Keratinocyte (primary cell): ENCODE results near the gene HIVEP2. TPM values are rescaled to one million over a fixed set of nuclear protein-coding genes. Genes with fewer than 3 reads are reported as not detected.

Experiments
- DNase-seq: peaks from one replicate; pipeline ENCODE4 v3.0.0-alpha.2; 2011; ENCODE audit warnings: low read depth, missing footprints, low spot score
- FAIRE-seq: peaks from 2 replicates; lab custom pipeline; 2011; peaks lifted over from hg19 to GRCh38; lab: Jason Lieb, UNC
- H2AFZ ChIP-seq: 2 replicates; pipeline ENCODE4 v1.6.0; 2012; ENCODE audit warnings: low read length, control low read depth, inconsistent platforms; ENCODE audit not compliant: control insufficient read depth
- H3K27ac ChIP-seq: 2 replicates; pipeline ENCODE4 v1.5.1; 2011; ENCODE audit warnings: low read length; ENCODE audit not compliant: control insufficient read depth, insufficient read depth
- H3K27me3 ChIP-seq: 3 replicates; pipeline ENCODE4 v1.6.0; 2011; ENCODE audit warnings: low read length; ENCODE audit not compliant: control insufficient read depth, insufficient read depth; ENCODE audit errors: extremely low read depth
- H3K36me3 ChIP-seq, 2 experiments: 2 replicates in 1 of 2; 3 replicates in 1 of 2; pipeline ENCODE4 v1.5.1; 2011; ENCODE audit warnings: low read length in 2 of 2, mild to moderate bottlenecking in 1 of 2; ENCODE audit not compliant: control insufficient read depth in 2 of 2, insufficient read depth in 2 of 2; ENCODE audit errors: extremely low read depth in 1 of 2
- H3K4me1 ChIP-seq: 3 replicates; pipeline ENCODE4 v1.5.1; 2011; ENCODE audit warnings: low read length; ENCODE audit not compliant: control insufficient read depth, insufficient read depth; ENCODE audit errors: extremely low read depth
- H3K4me2 ChIP-seq: 3 replicates; pipeline ENCODE4 v1.6.0; 2011; ENCODE audit warnings: low read depth, low read length; ENCODE audit not compliant: control insufficient read depth, insufficient read depth; ENCODE audit errors: extremely low read depth
- H3K4me3 ChIP-seq, 3 experiments: fragments of 200-600 bp in 1 of 3; sonication (generic) in 1 of 3; 2 replicates in 2 of 3; 3 replicates in 1 of 3; pipeline ENCODE4 v1.5.1; 2011 to 2016; ENCODE audit warnings: low read length in 3 of 3, mild to moderate bottlenecking in 3 of 3, control low read depth in 2 of 3, inconsistent platforms in 1 of 3, low read depth in 1 of 3, mixed read lengths in 1 of 3, mixed run types in 1 of 3, moderate library complexity in 1 of 3; ENCODE audit not compliant: control insufficient read depth in 2 of 3, insufficient read depth in 2 of 3; ENCODE audit errors: extremely low read depth in 1 of 3
- H3K79me2 ChIP-seq: 2 replicates; pipeline ENCODE4 v1.6.0; 2012; ENCODE audit warnings: low read length; ENCODE audit not compliant: control insufficient read depth, insufficient read depth
- H3K9ac ChIP-seq: 3 replicates; pipeline ENCODE4 v1.6.0; 2011; ENCODE audit warnings: low read length; ENCODE audit not compliant: control insufficient read depth, insufficient read depth; ENCODE audit errors: extremely low read depth
- H3K9me1 ChIP-seq: 3 replicates; pipeline ENCODE4 v1.6.0; 2011; ENCODE audit warnings: low read length; ENCODE audit not compliant: control insufficient read depth, insufficient read depth; ENCODE audit errors: extremely low read depth
- H3K9me3 ChIP-seq: 2 replicates; pipeline ENCODE4 v1.5.1; 2012; ENCODE audit warnings: low read depth, low read length; ENCODE audit not compliant: control insufficient read depth
- H4K20me1 ChIP-seq: 3 replicates; pipeline ENCODE4 v1.6.0; 2011; ENCODE audit warnings: low read length; ENCODE audit not compliant: control insufficient read depth, insufficient read depth; ENCODE audit errors: extremely low read depth
- EZH2 ChIP-seq: IDR thresholded peaks from one replicate; pipeline ENCODE4 v1.6.1; 2012; ENCODE audit warnings: inconsistent platforms, mild to moderate bottlenecking, low read length, moderate library complexity
- dilution Hi-C: fragments of 300-500 bp; cut with MboI; formaldehyde crosslinking; loops from one replicate; pipeline ENCODE4 v1.7.0; 2020; ENCODE audit warnings: low sequenced_read_pairs; ENCODE audit not compliant: extremely low pct_ligation_motif_present
- polyA plus RNA-seq, 5 experiments: library from polyadenylated mRNA; depleted of rRNA in 3 of 5; stranded (reverse) in 3 of 5; stranded (forward) in 1 of 5; unstranded in 1 of 5; fragments of >200 nt; gene quantifications; 1 replicate in 1 of 5; 2 replicates in 3 of 5; 3 replicates in 1 of 5; pipeline versions ENCODE4 v1.2.1 to v1.2.3, GENCODE V29; 2011 to 2012; ENCODE audit warnings: missing spikeins in 2 of 5, low read depth in 1 of 5, low replicate concordance in 1 of 5
- TF ChIP-seq, protein P1 (sequence below), 3 experiments: IDR thresholded peaks in 1 of 3; conservative IDR thresholded peaks in 1 of 3; optimal IDR thresholded peaks in 1 of 3; 2 replicates in 2 of 3; 3 replicates in 1 of 3; pipeline versions ENCODE3 to v1.5.1; 2011; ENCODE audit warnings: low read length in 3 of 3, mild to moderate bottlenecking in 3 of 3, moderate library complexity in 2 of 3, control low read depth in 1 of 3, inconsistent platforms in 1 of 3; ENCODE audit not compliant: insufficient read depth in 2 of 3; ENCODE audit errors: extremely low read depth in 1 of 3

The HIVEP2 gene
- polyA plus RNA-seq, 1 donor (not counting 4 experiments of a cell fraction or from before 2014, with no cell fraction given): 8.9 TPM

DNA sequence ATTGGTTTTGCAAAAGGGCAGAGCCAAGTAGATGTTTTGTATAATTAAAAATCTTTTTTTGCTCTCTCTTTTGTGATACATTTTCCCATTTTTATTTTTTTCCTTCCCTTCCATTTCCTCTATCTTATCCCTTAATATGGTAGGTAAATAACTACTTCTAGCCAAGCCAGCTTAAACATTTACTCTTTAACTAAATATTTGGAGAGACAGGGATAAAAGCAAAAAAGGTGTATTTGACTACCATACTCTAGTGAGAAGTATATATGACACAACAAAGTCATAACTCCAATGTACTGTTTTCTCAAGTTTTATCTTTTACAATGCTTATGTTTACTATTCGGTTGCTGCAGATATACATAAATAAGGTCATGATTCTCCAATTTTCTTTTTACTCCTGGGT lies 154.7 kb downstream of the HIVEP2 start:
- Histone ChIP-seq H3K36me3 (peaks cover 0 to 3% of the 10 kb centered on the region in 2 experiments), H3K79me2 (no peaks in the 10 kb centered on the region), H3K27me3 (no peaks in the 10 kb centered on the region), H3K27ac (no peak overlapping the region), H3K4me2 (no peak overlapping the region), H3K9me1 (no peaks in the 10 kb centered on the region), H3K9me3 (no peaks in the 10 kb centered on the region), H2AFZ (no peak overlapping the region), H3K4me1 (no peaks in the 10 kb centered on the region), H3K9ac (no peak overlapping the region), H4K20me1 (no peaks in the 10 kb centered on the region), H3K4me3 (no peak overlapping the region)
- dilution Hi-C loops: no loop called here
- TF ChIP-seq, protein P1, sequence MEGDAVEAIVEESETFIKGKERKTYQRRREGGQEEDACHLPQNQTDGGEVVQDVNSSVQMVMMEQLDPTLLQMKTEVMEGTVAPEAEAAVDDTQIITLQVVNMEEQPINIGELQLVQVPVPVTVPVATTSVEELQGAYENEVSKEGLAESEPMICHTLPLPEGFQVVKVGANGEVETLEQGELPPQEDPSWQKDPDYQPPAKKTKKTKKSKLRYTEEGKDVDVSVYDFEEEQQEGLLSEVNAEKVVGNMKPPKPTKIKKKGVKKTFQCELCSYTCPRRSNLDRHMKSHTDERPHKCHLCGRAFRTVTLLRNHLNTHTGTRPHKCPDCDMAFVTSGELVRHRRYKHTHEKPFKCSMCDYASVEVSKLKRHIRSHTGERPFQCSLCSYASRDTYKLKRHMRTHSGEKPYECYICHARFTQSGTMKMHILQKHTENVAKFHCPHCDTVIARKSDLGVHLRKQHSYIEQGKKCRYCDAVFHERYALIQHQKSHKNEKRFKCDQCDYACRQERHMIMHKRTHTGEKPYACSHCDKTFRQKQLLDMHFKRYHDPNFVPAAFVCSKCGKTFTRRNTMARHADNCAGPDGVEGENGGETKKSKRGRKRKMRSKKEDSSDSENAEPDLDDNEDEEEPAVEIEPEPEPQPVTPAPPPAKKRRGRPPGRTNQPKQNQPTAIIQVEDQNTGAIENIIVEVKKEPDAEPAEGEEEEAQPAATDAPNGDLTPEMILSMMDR (optimal IDR thresholded peaks at IDR 0.05 in 1 of 3, IDR thresholded peaks at IDR 0.05 in 1 of 3, conservative IDR thresholded peaks at IDR 0.05 in 1 of 3; ENCODE audit: extremely low read depth in 1 of 3, insufficient read depth in 2 of 3, low read length in 3 of 3): no peak
- no peak for TF ChIP-seq EZH2
- DNase-seq (no peak), FAIRE-seq (no peak)

DNA sequence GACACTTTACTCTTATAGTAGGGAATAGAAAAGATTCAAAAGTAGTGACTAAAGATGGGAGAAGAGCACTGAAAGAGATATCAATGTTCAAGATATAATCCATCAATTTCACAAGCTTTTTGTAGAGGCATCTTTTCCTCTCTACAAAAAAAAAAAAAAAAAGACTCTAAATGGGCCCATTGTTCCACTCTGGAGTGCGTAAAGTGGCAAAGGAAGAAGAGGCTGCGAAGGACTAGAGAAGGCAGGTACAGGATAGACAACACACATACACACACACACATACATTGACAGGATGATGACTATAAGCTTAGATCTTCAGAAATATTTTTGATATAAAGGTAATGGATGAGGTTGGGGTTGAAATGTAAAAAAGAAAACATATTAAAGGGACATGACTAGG lies 157.6 kb downstream of the HIVEP2 start:
- Histone ChIP-seq H3K27ac (no peak overlapping the region), H3K9ac (no peak overlapping the region), H3K36me3 (peaks cover 0 to 4% of the 10 kb centered on the region in 2 experiments), H2AFZ (no peak overlapping the region), H3K9me3 (no peaks in the 10 kb centered on the region), H3K27me3 (no peaks in the 10 kb centered on the region), H3K9me1 (no peaks in the 10 kb centered on the region), H3K4me3 (no peak overlapping the region), H4K20me1 (no peaks in the 10 kb centered on the region), H3K79me2 (no peaks in the 10 kb centered on the region), H3K4me1 (no peaks in the 10 kb centered on the region), H3K4me2 (no peak overlapping the region)
- dilution Hi-C loops: no loop called here
- TF ChIP-seq, protein P1 (optimal IDR thresholded peaks at IDR 0.05 in 1 of 3, IDR thresholded peaks at IDR 0.05 in 1 of 3, conservative IDR thresholded peaks at IDR 0.05 in 1 of 3; ENCODE audit: extremely low read depth in 1 of 3, insufficient read depth in 2 of 3, low read length in 3 of 3): no peak
- TF ChIP-seq EZH2: no peak
- no peak for DNase-seq
- FAIRE-seq: no peak
